GM23248 (cell line): Measurements from ENCODE around the gene GRK6. TPM values are rescaled to one million over a fixed set of nuclear protein-coding genes. Genes with fewer than 3 reads are reported as not detected.

ENCODE experiments used
- DNase-seq: peaks from one replicate; pipeline ENCODE4 v3.0.0-alpha.2; 2015
- H2AFZ ChIP-seq: fragments of 200-600 bp; sonication (generic); 2 replicates; pipeline ENCODE4 v1.6.1; 2016; ENCODE audit warnings: antibody characterized with exemption
- H3F3A ChIP-seq: fragments of 200-600 bp; sonication (generic); 2 replicates; pipeline ENCODE4 v1.6.1; 2016; ENCODE audit warnings: mild to moderate bottlenecking, antibody characterized with exemption, mixed run types; ENCODE audit not compliant: insufficient read depth
- H3K27ac ChIP-seq: fragments of 200-600 bp; sonication (generic); 2 replicates; pipeline ENCODE4 v1.5.1; 2016; ENCODE audit warnings: mild to moderate bottlenecking
- H3K27me3 ChIP-seq: fragments of 200-600 bp; sonication (generic); replicated peaks from 2 replicates; pipeline ENCODE4 v1.6.1; 2016; ENCODE audit warnings: mild to moderate bottlenecking; ENCODE audit not compliant: insufficient read depth
- H3K36me3 ChIP-seq: fragments of 200-600 bp; sonication (generic); 2 replicates; pipeline ENCODE4 v1.6.1; 2016; ENCODE audit warnings: low read depth, mild to moderate bottlenecking
- H3K4me1 ChIP-seq: fragments of 200-600 bp; sonication (generic); 2 replicates; pipeline ENCODE4 v1.6.1; 2016; ENCODE audit warnings: mild to moderate bottlenecking; ENCODE audit not compliant: insufficient read depth
- H3K4me2 ChIP-seq: fragments of 200-600 bp; sonication (generic); one replicate; pipeline ENCODE4 v1.6.1; 2016; ENCODE audit warnings: mild to moderate bottlenecking; ENCODE audit not compliant: unreplicated experiment
- H3K4me3 ChIP-seq: fragments of 200-600 bp; sonication (generic); 2 replicates; pipeline ENCODE4 v1.5.1; 2016; ENCODE audit warnings: mild to moderate bottlenecking
- H3K79me2 ChIP-seq: fragments of 200-600 bp; sonication (generic); 2 replicates; pipeline ENCODE4 v1.6.1; 2016; ENCODE audit warnings: mild to moderate bottlenecking; ENCODE audit not compliant: insufficient read depth
- H3K9ac ChIP-seq: fragments of 200-600 bp; sonication (generic); 2 replicates; pipeline ENCODE4 v1.6.1; 2016; ENCODE audit warnings: mild to moderate bottlenecking
- H3K9me2 ChIP-seq: fragments of 200-600 bp; sonication (generic); 2 replicates; pipeline ENCODE4 v1.6.1; 2016; ENCODE audit warnings: mixed run types, mild to moderate bottlenecking, moderate library complexity; ENCODE audit not compliant: insufficient read depth
- H3K9me3 ChIP-seq: fragments of 200-600 bp; sonication (generic); one replicate; pipeline ENCODE4 v1.6.1; 2017; ENCODE audit warnings: low read depth
- H4K20me1 ChIP-seq: fragments of 200-600 bp; sonication (generic); 2 replicates; pipeline ENCODE4 v1.6.0; 2016; ENCODE audit not compliant: insufficient read depth
- EZH2 ChIP-seq: fragments of 200-600 bp; sonication (generic); IDR thresholded peaks from 2 replicates; pipeline ENCODE4 v1.6.1; 2018; ENCODE audit warnings: antibody characterized with exemption, mild to moderate bottlenecking; ENCODE audit not compliant: insufficient read depth, poor library complexity, severe bottlenecking
- EZH2phosphoT487 ChIP-seq: fragments of 200-600 bp; sonication (generic); IDR thresholded peaks from 2 replicates; pipeline ENCODE4 v1.6.1; 2018; ENCODE audit warnings: antibody characterized with exemption, moderate library complexity, mild to moderate bottlenecking, low read depth; ENCODE audit not compliant: insufficient read depth
- WGBS, 2 experiments: methylation state at CpG; one replicate each; pipeline ENCODE4 v1.1.6; 2015 to 2017; ENCODE audit warnings: low lambda C conversion rate in 2 of 2, low coverage in 1 of 2; ENCODE audit errors: missing lambda C conversion rate in 2 of 2; 5-methylcytosine and 5-hydroxymethylcytosine counted together
- in situ Hi-C: fragments of 300-500 bp; cut with MboI; formaldehyde crosslinking; loops from 2 replicates; pipeline ENCODE4 v1.15.0; 2020
- polyA plus RNA-seq: library from polyadenylated mRNA; unstranded; fragments of >200 nt; fragmentation: Nextera tagmentation; extraction: Ambion mirVana; gene quantifications from 2 replicates; pipeline ENCODE4 v1.2.1, GENCODE V29; 2016
- total RNA-seq: library from RNA; depleted of rRNA; stranded (reverse); fragments of >200 nt; shearing (Covaris generic); gene quantifications from 2 replicates; pipeline ENCODE4 v1.2.3, GENCODE V29; 2014; rRNA removed

Gene GRK6
- 17.3 and 30.4 TPM in 2 replicates for total RNA-seq
- polyA plus RNA-seq: 7.7 and 13.5 TPM in 2 replicates

DNA sequence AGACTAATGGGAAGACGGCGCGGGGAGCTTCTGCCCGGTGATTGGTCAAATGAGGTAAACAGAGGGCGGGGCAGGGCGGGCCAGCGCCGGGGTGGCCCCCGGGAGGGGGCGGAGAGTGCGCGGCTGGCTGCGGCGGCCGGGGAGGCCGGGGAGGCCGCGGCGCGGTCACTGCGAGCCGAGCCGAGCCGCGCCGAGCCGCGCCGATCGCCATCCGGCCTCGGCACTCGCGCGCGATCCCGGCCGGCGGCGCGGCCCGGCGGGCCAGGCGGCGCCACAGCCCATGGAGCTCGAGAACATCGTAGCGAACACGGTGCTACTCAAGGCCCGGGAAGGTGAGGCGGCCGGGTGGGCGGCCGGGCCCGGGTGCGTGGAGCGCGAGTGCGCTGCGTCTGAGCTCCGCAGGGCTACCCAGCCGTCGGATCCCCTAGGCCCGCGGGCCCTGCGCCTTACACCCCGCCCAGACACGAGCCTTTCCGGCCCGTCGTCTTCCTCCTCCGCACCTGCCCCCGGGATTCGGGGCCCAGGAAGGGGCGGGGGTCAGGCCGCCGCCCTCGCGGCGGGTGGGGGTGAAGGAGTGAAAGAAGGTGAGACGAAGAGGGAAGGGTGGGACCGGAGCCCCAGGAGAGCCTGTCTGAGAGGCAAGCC lies at the start of gene GRK6:
GRK6 (plus strand) TSS at position 111 of the 645 bp plus-strand sequence; CDS start at position 281, 170 bp downstream.
- Histone ChIP-seq H3K9me3 (no peaks in the 10 kb centered on the region), H3K36me3 (no peaks in the 10 kb centered on the region), H3F3A (no peaks in the 10 kb centered on the region), H3K27me3 (no peaks in the 10 kb centered on the region), H3K79me2 (peaks cover 28% of the 10 kb centered on the region), H3K9me2 (no peaks in the 10 kb centered on the region), H2AFZ (peak within 1 kb of the TSS; percentile 89), H3K27ac (peak within 1 kb of the TSS; percentile 79), H3K4me2 (peak within 1 kb of the TSS; percentile 76), H3K9ac (peak within 1 kb of the TSS; percentile 91), H3K4me1 (peaks cover 10% of the 10 kb centered on the region), H3K4me3 (peak within 1 kb of the TSS; percentile 76), H4K20me1 (no peaks in the 10 kb centered on the region)
- WGBS, 2 experiments: 1 to 3% methylated on average over 6 to 80 of the region's 82 CpGs
- in situ Hi-C loops: no loop called here
- peak; percentile 74 for DNase-seq
- TF ChIP-seq EZH2 (no peak), EZH2phosphoT487 (no peak)

DNA sequence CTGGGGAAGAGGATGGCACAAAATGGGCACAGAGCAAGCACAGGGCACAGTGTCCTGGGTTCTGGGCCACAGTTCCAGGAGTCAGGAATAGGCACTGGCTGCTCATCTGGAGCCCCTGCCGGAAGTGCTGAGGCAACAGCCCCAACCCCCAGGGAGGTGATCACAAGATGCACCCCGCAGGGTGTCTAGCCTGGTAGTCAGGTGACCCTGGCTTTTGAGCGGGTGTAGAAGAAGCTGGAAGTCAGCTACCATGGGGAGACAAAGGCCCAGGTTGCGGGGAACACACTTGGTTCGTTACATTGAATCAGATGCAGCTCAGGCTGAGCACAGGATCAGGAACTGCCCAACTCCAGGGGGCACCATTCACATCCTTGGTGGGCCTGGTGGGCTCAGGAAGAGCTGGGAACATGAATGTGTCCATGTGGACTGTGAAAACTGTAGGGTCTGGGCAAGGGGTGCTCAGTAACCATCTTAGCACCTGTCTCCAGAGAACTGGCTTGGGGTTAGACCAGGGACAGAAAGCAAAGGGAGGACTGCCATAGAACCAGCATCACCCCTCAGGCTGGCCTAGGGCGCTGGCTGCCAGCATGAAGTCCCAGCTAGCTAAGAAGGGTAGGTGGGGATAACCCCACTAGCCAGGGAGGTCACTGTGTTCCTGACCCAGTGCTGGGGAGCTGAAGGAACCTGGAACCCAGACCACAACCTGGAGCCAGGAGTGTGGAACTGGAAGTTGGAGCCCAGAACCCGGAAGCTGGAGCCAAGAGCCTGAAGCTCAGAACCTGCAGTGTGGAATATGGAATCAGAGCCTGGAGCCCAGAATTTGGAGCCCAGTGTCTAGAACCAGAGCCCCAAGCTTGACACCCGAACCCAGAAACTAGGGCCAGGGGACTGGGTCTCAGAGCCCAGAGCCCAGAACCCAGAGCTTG lies 48.4 kb upstream of the GRK6 start:
- H3K9me2 ChIP-seq: no peaks in the 10 kb centered on the region
- H3K4me1 ChIP-seq: no peaks in the 10 kb centered on the region
- in situ Hi-C loops: no loop called here
- no peaks in the 10 kb centered on the region for H4K20me1 ChIP-seq
- no peaks in the 10 kb centered on the region for H3K36me3 ChIP-seq
- peaks cover 4% of the 10 kb centered on the region; the same call in 1 of the 2 replicates for H3F3A ChIP-seq
- no peaks in the 10 kb centered on the region for H3K9me3 ChIP-seq
- H3K9ac ChIP-seq: no peak overlapping the region
- H3K4me3 ChIP-seq: no peak overlapping the region
- no peaks in the 10 kb centered on the region for H3K79me2 ChIP-seq
- peaks cover 9% of the 10 kb centered on the region for H3K27me3 ChIP-seq
- no peak overlapping the region for H3K27ac ChIP-seq
- no peak overlapping the region for H2AFZ ChIP-seq
- DNase-seq: no peak
- no peak overlapping the region for H3K4me2 ChIP-seq
- TF ChIP-seq EZH2 (no peak), EZH2phosphoT487 (no peak)
- WGBS, 2 experiments: 82 to 83% methylated on average over 8 of the region's 8 CpGs

DNA sequence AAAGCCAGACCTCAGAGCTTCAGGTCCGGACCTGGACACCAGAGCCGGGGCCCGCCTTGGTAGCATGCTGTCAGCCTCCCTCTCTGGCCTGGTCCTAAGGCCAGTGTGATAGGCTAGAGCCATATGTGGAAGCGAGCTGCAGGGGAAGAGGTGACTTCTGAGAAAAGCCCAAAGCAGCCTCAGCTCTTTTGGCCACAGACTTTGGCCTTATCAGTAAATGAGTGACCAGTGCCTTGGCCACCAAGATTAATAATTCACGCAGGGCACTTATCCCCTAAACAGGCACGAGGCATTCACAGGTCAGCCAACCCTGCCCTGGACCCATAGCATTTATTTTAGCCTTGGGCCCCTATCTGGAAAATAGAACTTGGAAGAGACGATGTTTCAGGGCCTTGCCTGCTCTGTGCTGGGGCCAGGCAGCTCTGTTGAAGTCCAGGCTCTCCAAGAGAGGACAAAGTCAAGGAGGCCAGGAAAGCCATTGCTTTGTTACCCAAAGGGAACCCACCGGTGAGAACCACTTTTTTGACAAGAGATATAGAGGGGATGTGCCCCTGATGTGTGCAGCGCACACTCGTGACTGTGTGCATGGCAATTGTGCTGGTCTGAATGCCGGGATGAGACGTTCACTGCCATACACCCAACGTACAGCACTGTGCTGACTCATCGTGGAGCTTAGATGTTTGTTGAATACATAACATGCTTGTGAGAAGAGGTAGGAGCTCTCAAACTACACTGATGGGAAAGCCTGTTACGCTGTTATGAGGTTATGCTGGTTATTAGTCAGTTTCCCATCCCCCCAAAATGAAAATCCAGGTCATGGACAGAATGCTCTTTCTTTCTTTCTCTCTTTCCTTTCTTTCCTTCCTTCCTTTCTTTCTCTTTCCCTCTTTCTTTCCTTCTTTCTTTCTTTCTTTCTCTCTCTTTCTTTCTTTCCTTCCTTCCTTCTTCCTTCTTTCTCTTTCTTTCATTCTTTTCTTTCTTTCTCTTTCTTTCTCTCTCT lies 47.3 kb upstream of the GRK6 start:
- no peaks in the 10 kb centered on the region for H3K36me3 ChIP-seq
- in situ Hi-C loops: no loop called here
- H3K4me3 ChIP-seq: no peak overlapping the region
- no peak overlapping the region for H3K4me2 ChIP-seq
- H3K9me3 ChIP-seq: no peaks in the 10 kb centered on the region
- no peak for TF ChIP-seq EZH2
- TF ChIP-seq EZH2phosphoT487: no peak
- no peaks in the 10 kb centered on the region for H3K79me2 ChIP-seq
- H3K27me3 ChIP-seq: peaks cover 19% of the 10 kb centered on the region
- H3K9ac ChIP-seq: no peak overlapping the region
- no peak overlapping the region for H2AFZ ChIP-seq
- no peaks in the 10 kb centered on the region for H3K4me1 ChIP-seq
- H4K20me1 ChIP-seq: no peaks in the 10 kb centered on the region
- H3F3A ChIP-seq: peaks cover 4% of the 10 kb centered on the region; the same call in 1 of the 2 replicates
- 62 to 69% methylated on average over 15 of the region's 15 CpGs for WGBS, 2 experiments
- no peak overlapping the region for H3K27ac ChIP-seq
- peak; percentile 90 for DNase-seq
- H3K9me2 ChIP-seq: no peaks in the 10 kb centered on the region

DNA sequence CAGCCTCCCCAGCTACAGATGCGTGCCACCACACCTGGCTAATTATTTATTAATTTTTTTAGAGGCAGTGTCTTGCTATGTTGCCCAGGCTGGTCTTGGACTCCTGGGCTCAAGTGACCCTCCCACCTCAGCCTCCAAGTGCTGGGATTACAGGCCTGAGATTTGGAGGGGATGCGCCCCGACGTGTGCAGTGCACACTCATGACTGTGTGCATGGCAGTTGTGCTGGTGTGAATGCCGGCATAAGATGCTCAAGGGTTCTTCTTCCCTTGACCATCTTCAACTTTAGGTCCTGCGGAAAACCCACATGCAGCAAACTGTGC lies 45.7 kb upstream of the GRK6 start:
- H3K36me3 ChIP-seq: no peaks in the 10 kb centered on the region
- H4K20me1 ChIP-seq: no peaks in the 10 kb centered on the region
- no peaks in the 10 kb centered on the region for H3K79me2 ChIP-seq
- no peak overlapping the region for H3K4me3 ChIP-seq
- peaks cover 4% of the 10 kb centered on the region; the same call in 1 of the 2 replicates for H3F3A ChIP-seq
- no peak for TF ChIP-seq EZH2
- TF ChIP-seq EZH2phosphoT487: no peak
- H3K4me2 ChIP-seq: no peak overlapping the region
- 59 to 65% methylated on average over 6 of the region's 6 CpGs for WGBS, 2 experiments
- H3K27me3 ChIP-seq: peaks cover 30% of the 10 kb centered on the region
- in situ Hi-C loops: no loop called here
- H3K27ac ChIP-seq: no peak overlapping the region
- no peaks in the 10 kb centered on the region for H3K9me3 ChIP-seq
- H2AFZ ChIP-seq: no peak overlapping the region
- no peak overlapping the region for H3K9ac ChIP-seq
- H3K9me2 ChIP-seq: no peaks in the 10 kb centered on the region
- DNase-seq: no peak
- no peaks in the 10 kb centered on the region for H3K4me1 ChIP-seq
